Measurements from ENCODE around the gene ZNF205. TPM values are rescaled to one million over a fixed set of nuclear protein-coding genes. Genes with fewer than 3 reads are reported as not detected.
A peak's percentile ranks its signal among the peaks of the same experiment; 100 is the strongest.

The ZNF205 gene
- total and polyA plus RNA-seq, 10 of the 15 experiments (the other 5 are each of a cell fraction or from before 2014, with no cell fraction given): 0.26 to 1.5 (median 0.78) TPM; not detected in 2

- in situ Hi-C loops (cut with MboI): no loop called here
- SMC1A ChIA-PET (ENCODE audit: uncharacterized antibody, unreplicated experiment): interaction anchor here (1.1 kb wide), 1 partner anchor 21 kb away, joined by 4 read pairs; no protein-coding TSS in a partner anchor
- intact Hi-C loops (cut with micrococcal nuclease; ENCODE audit: unreplicated experiment): no loop called here
- Histone ChIP-seq H3K9me3 (replicated peaks; ENCODE audit: control insufficient read depth, insufficient read depth, low read length) (no peaks in the 10 kb centered on the region), H2AFZ (ENCODE audit: control insufficient read depth, low read depth, low read length) (peak overlapping the region; percentile 94), H3K4me2 (ENCODE audit: control insufficient read depth, insufficient read depth) (peak overlapping the region; percentile 92), H3K27me3 (replicated peaks in 1 of 2; ENCODE audit: control insufficient read depth in 2 of 2, insufficient read depth in 2 of 2, low read length in 1 of 2) (no peaks in the 10 kb centered on the region), H4K20me1 (ENCODE audit: control insufficient read depth, insufficient read depth) (no peaks in the 10 kb centered on the region), H3K4me1 (ENCODE audit: control insufficient read depth, insufficient read depth, low read length) (peaks cover 10% of the 10 kb centered on the region), H3K36me3 (ENCODE audit: control insufficient read depth in 2 of 2, insufficient read depth in 2 of 2, low read length in 1 of 2) (peaks cover 0 to 7% of the 10 kb centered on the region in 2 experiments; a peak in 1 of 4 replicates), H3K4me3 (peak overlapping the region; percentile 69; the same call in 1 of the 2 replicates), H3K9ac (ENCODE audit: control insufficient read depth, insufficient read depth, low read length) (peak overlapping the region; percentile 73), H3K79me2 (ENCODE audit: control insufficient read depth, insufficient read depth, low read length) (peaks cover 2% of the 10 kb centered on the region; the same call in 1 of the 2 replicates), H3K27ac (ENCODE audit: control insufficient read depth, insufficient read depth) (peak overlapping the region; percentile 74)
- BruUV-seq (replicated peaks): no TSS peak
- under 1% methylated on average over 72 of the region's 72 CpGs for WGBS (ENCODE audit: insufficient coverage, insufficient replicate concordance, low lambda C conversion rate, missing lambda C conversion rate)
- peak; percentile 72 for DNase-seq (ENCODE audit: low read depth, low spot score)
- POLR2A ChIA-PET: no interaction called here
- peak; percentile 97 for ATAC-seq
- CTCF ChIA-PET: interaction anchor here (1.0 to 9.4 kb wide), 5 partner anchors 11 to 93 kb away, joined by 3 to 396 read pairs (median 143); partner anchors contain the start of genes IL32, ZNF213 and ZSCAN10
- RAD21 ChIA-PET (ENCODE audit: unreplicated experiment): interaction anchor here (0.9 kb wide), 2 partner anchors 18 to 22 kb away, joined by 3 to 7 read pairs; no protein-coding TSS in a partner anchor
- FAIRE-seq: peak; percentile 95
- no peak for TF ChIP-seq ZBTB33 (IDR thresholded peaks at IDR 0.05)
- no peak for TF ChIP-seq CHD2 (IDR thresholded peaks at IDR 0.05; ENCODE audit: borderline replicate concordance, low read depth, low read length)
- TF ChIP-seq MAX (IDR thresholded peaks at IDR 0.05; ENCODE audit: low read depth, low read length): no peak
- TF ChIP-seq SPI1 (IDR thresholded peaks at IDR 0.05; ENCODE audit: borderline replicate concordance, insufficient read depth, low read depth, low read length): peak; percentile 20; the same call in 1 of the 2 replicates
- no peak for TF ChIP-seq ZBTB4 (CRISPR knock-in tag; IDR thresholded peaks at IDR 0.05)
- TF ChIP-seq PKNOX1 (IDR thresholded peaks at IDR 0.05): peak; percentile 76
- peak; percentile 81 for TF ChIP-seq RELB (IDR thresholded peaks at IDR 0.05; ENCODE audit: low read depth)
- no peak; the same call in 1 of the 2 replicates for TF ChIP-seq PML (IDR thresholded peaks at IDR 0.05; ENCODE audit: low read length)
- TF ChIP-seq FOXK2 (IDR thresholded peaks at IDR 0.05): no peak
- peak; percentile 85 for TF ChIP-seq ELK1 (IDR thresholded peaks at IDR 0.05; ENCODE audit: low read depth, low read length)
Observed at GRCh38 chr16:3123986-3124886, 11.8 kb downstream of the ZNF205 start.

Measured in GM12878 (cell line).